Left lung (tissue), 10 donors: ENCODE results near the gene IFITM2. TPM values are rescaled to one million over a fixed set of nuclear protein-coding genes. Genes with fewer than 3 reads are reported as not detected.
A peak's percentile ranks its signal among the peaks of the same experiment; 100 is the strongest.

Experiments
- ATAC-seq: fragments of 200-7000 bp; cut with Tn5 transposase; one replicate; pipeline ENCODE4 v1.9.1; 2020; ENCODE audit warnings: moderate library complexity
- DNase-seq, 4 donors: peaks; one replicate each; pipeline ENCODE4 v3.0.0-alpha.2; 2013 to 2020
- H3K27ac ChIP-seq, 2 donors: fragments of 200-600 bp; sonication (generic) in 1 of 2; one replicate each; pipeline versions ENCODE4 v1.5.0 to v1.8.0; 2020 to 2021
- H3K27me3 ChIP-seq, 2 donors: fragments of 200-600 bp; sonication (generic) in 1 of 2; one replicate each; pipeline versions ENCODE4 v1.5.0 to v1.8.0; 2020 to 2021
- H3K36me3 ChIP-seq, 2 donors: fragments of 200-600 bp; sonication (generic) in 1 of 2; one replicate each; pipeline versions ENCODE4 v1.5.0 to v1.8.0; 2020 to 2021
- H3K4me1 ChIP-seq, 2 donors: fragments of 200-600 bp; one replicate each; pipeline ENCODE4 v1.8.0; 2021
- H3K4me3 ChIP-seq, 2 donors: fragments of 200-600 bp; sonication (generic) in 1 of 2; one replicate each; pipeline versions ENCODE4 v1.5.0 to v1.8.0; 2020 to 2021; ENCODE audit warnings: mild to moderate bottlenecking in 1 of 2
- H3K9me3 ChIP-seq, 2 donors: fragments of 200-600 bp; sonication (generic) in 1 of 2; one replicate each; pipeline versions ENCODE4 v1.5.0 to v1.8.0; 2020 to 2021
- intact Hi-C, 2 donors: fragments of 100-400 bp; cut with DNase I; formaldehyde crosslinking; loops; one replicate each; pipeline versions ENCODE4 v1.11.2 to v1.14.2; 2022
- polyA plus RNA-seq, 6 donors: library from polyadenylated mRNA; unstranded; fragments of 120-200 nt; gene quantifications; one replicate each; pipeline ENCODE4 v1.2.1, GENCODE V29; 2013; ENCODE audit not compliant: insufficient read length in 6 of 6
- total RNA-seq, 2 donors: library from RNA; stranded (reverse); fragmentation: NEBNext Ultra II Directional; extraction: Animal tissue kit (Norgen Biotek cat#: 25700); gene quantifications; one replicate each; pipeline ENCODE4 v1.2.1, GENCODE V29; 2021
- TF ChIP-seq, protein P1 (sequence below), 2 donors: fragments of 200-600 bp; sonication (generic) in 1 of 2; IDR thresholded peaks; one replicate each; pipeline versions ENCODE4 v1.5.0 to v1.8.0; 2021; ENCODE audit warnings: antibody characterized with exemption in 2 of 2
- donor health status: DM: no; HTN: yes; CAD: no.
- donor health status: DM: no; HTN: no; CAD: no.

Gene IFITM2
- total and polyA plus RNA-seq, 8 donors = 106 to 886 (median 162) TPM

DNA sequence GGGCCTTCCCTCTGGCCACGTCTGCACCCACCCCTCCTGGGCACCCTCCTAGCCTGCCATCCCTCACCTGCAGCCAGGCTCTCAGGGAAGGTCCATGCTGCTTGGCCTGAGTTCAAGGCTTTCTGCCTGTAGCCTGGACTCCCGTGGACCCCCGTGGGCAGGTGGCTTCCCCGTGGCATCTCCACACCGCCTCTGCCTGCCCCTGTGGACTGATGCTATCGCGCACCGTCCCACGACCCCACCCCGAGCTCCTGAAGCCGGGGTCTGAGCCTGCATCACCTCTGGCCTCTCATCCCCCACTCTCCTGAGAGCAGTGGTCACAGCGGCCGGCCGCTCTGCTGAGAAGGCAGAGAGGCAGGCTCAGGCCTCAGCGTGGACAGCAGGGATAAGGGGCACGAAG lies 12.8 kb upstream of the IFITM2 start:
- Histone ChIP-seq H3K36me3 (peaks cover 0 to 52% of the 10 kb centered on the region in 2 donors), H3K4me1 (peaks cover 3 to 21% of the 10 kb centered on the region in 2 donors), H3K9me3 (no peaks in the 10 kb centered on the region), H3K27ac (no peak overlapping the region), H3K4me3 (no peak overlapping the region), H3K27me3 (peaks cover 2 to 40% of the 10 kb centered on the region in 2 donors)
- ATAC-seq (no peak), DNase-seq (peak in 2 of 4 donors; percentile 19 to 72)
- TF ChIP-seq, protein P1, sequence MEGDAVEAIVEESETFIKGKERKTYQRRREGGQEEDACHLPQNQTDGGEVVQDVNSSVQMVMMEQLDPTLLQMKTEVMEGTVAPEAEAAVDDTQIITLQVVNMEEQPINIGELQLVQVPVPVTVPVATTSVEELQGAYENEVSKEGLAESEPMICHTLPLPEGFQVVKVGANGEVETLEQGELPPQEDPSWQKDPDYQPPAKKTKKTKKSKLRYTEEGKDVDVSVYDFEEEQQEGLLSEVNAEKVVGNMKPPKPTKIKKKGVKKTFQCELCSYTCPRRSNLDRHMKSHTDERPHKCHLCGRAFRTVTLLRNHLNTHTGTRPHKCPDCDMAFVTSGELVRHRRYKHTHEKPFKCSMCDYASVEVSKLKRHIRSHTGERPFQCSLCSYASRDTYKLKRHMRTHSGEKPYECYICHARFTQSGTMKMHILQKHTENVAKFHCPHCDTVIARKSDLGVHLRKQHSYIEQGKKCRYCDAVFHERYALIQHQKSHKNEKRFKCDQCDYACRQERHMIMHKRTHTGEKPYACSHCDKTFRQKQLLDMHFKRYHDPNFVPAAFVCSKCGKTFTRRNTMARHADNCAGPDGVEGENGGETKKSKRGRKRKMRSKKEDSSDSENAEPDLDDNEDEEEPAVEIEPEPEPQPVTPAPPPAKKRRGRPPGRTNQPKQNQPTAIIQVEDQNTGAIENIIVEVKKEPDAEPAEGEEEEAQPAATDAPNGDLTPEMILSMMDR (IDR thresholded peaks at IDR 0.05) = no peak
- intact Hi-C loops = no loop called here

DNA sequence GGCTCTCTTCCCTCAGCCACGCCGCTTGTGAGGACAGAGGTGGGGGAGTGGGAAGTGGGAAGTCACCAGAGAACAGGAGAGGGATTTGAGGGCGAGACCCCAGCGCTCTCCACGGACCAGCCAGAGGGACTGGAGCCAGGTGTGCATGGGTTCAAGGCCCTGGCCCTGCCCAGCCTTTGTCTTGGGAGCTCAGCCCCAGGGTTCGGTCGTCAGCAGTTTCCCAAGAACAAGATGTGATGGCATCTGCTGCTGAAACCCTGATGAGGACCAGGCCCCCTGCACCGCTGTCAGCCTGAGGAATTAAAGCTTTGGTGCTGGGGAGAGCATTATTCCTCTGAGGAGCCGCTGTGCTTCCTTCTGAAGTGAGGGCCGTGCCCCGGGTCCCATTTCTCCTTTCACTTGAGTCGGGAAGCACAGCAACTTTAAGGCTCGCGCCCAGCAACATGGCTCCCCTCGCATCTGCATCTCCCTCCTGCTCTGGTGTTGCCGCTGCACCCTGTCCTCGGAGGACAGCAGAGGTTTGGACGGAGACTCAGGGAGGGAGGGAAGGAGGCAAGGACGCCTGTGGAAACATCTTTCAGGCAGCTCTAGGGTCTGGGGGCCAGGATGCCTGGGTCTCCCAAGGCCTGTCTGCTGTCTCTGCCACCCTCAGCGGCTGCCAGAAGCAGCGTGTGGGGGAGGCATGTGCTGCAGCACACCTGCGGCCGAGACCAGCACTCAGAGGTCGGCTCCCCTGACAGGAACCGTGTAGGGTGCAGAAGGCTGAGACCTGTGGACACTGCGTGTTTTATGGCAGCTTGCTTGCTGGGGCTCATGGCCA lies 12.1 kb upstream of the IFITM2 start:
- peak in 1 of 4 donors; percentile 64 for DNase-seq
- no peak overlapping the region for H3K4me3 ChIP-seq
- H3K36me3 ChIP-seq = peaks cover 0 to 52% of the 10 kb centered on the region in 2 donors
- H3K9me3 ChIP-seq = no peaks in the 10 kb centered on the region
- TF ChIP-seq, protein P1 (IDR thresholded peaks at IDR 0.05) = no peak
- ATAC-seq = no peak
- intact Hi-C loops = no loop called here
- no peak overlapping the region for H3K27ac ChIP-seq
- H3K4me1 ChIP-seq = peaks cover 0 to 18% of the 10 kb centered on the region in 2 donors
- H3K27me3 ChIP-seq = peaks cover 7 to 48% of the 10 kb centered on the region in 2 donors

DNA sequence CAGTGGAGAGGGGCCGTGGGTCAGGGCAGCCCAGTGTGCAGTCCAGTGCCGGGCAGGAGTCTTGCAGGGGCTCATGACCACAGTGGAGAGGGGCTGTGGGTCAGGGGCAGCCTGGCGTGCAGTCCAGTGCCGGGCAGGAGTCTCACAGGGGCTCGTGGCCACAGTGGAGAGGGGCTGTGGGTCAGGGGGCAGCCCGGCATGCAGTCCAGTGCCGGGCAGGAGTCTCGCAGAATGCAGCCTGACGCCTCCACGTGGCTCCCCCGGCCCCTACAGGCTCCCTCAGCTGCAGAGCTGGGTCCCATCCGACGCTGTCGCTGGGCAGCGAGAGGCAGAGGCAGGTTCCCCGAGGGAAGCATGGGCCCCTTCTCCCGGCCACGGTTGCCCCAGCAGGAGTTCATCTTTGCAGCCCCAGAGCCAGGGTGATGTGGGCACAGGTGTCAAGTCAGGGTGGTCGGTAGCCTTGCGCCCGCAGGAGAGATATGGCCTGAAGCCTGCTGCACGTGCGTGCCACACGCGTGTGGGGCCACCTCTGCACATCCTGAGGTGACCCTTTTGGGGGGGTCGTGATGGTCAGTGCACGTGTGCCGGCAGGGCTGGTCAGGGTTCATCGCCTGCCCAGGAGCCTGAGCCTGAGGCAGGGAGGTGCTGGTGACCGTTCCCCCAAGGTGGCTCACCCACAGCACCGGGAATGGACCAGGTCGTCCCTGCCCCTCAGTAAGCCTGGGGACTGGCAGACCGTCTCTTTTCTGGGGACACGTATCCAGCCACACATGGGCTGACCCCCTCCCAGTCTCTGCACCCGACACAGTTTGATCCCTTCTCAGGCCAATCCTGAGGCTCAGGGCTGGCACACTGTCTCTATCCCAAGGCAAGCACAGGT lies 11.2 kb upstream of the IFITM2 start:
- intact Hi-C loops = no loop called here
- TF ChIP-seq, protein P1 (IDR thresholded peaks at IDR 0.05) = no peak
- Histone ChIP-seq H3K4me3 (no peak overlapping the region), H3K36me3 (peaks cover 0 to 44% of the 10 kb centered on the region in 2 donors), H3K27ac (no peak overlapping the region), H3K4me1 (peaks cover 0 to 16% of the 10 kb centered on the region in 2 donors), H3K9me3 (no peaks in the 10 kb centered on the region), H3K27me3 (peaks cover 7 to 55% of the 10 kb centered on the region in 2 donors)
- peak in 2 of 4 donors; percentile 27 to 73 for DNase-seq
- ATAC-seq = no peak

DNA sequence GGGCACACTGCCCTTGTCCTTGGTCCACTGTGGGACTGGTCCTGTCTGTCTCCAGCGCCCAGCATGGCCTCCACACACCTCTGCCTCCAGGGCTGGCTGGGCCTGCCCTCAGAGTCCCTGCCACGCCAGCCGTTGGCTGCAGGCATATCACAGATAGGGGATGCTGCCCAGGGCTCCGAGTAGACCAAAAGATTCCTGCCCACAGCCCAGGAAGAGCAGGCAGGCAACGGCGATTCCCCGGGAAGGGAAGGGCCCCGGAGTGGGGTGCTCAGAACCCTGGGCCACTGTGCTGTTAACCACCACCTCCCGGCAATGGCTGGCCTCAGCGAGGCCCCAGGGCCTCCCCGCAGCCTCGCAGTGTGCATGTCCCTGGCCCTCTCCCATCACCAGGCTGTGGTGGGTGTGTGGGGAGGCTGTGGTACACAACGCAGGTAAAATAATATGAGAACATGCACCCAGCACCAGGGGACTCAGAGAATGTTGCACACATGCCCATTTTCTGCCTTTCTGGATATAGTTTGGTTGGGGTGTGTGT lies 10.5 kb upstream of the IFITM2 start:
- no peak overlapping the region for H3K27ac ChIP-seq
- intact Hi-C loops = no loop called here
- no peak for ATAC-seq
- H3K9me3 ChIP-seq = no peaks in the 10 kb centered on the region
- H3K36me3 ChIP-seq = peaks cover 0 to 37% of the 10 kb centered on the region in 2 donors
- TF ChIP-seq, protein P1 (IDR thresholded peaks at IDR 0.05) = no peak
- H3K4me3 ChIP-seq = no peak overlapping the region
- H3K4me1 ChIP-seq = peaks cover 0 to 16% of the 10 kb centered on the region in 2 donors
- DNase-seq = peak in 2 of 4 donors; percentile 26 to 74
- H3K27me3 ChIP-seq = peaks cover 7 to 55% of the 10 kb centered on the region in 2 donors
